Transverse colon (tissue), 4 donors: ENCODE data around the gene EFCAB11. TPM values are rescaled to one million over a fixed set of nuclear protein-coding genes. Genes with fewer than 3 reads are reported as not detected.

Experiments used
- DNase-seq: peaks from one replicate; pipeline ENCODE4 v3.0.0-alpha.2; 2019
- H3K27ac ChIP-seq, 4 donors: fragments of 200-600 bp; sonication (generic); 2 replicates each; pipeline ENCODE4 v1.5.1; 2016 to 2018; ENCODE audit warnings: inconsistent platforms in 4 of 4
- H3K27me3 ChIP-seq: fragments of 200-600 bp; sonication (generic); 2 replicates; pipeline ENCODE4 v1.5.1; 2017; ENCODE audit warnings: inconsistent platforms
- H3K36me3 ChIP-seq, 4 donors: fragments of 200-600 bp; sonication (generic); 2 replicates each; pipeline ENCODE4 v1.5.1; 2017 to 2019; ENCODE audit warnings: inconsistent platforms in 4 of 4
- H3K4me1 ChIP-seq, 4 donors: fragments of 200-600 bp; sonication (generic); 2 replicates each; pipeline ENCODE4 v1.5.1; 2017 to 2020; ENCODE audit warnings: inconsistent platforms in 4 of 4
- H3K4me3 ChIP-seq, 4 donors: fragments of 200-600 bp; sonication (generic); 1 replicate in 1 of 4; 2 replicates in 3 of 4; pipeline versions ENCODE4 v1.5.1 to v1.6.1; 2017 to 2019; ENCODE audit warnings: inconsistent platforms in 4 of 4
- H3K9me3 ChIP-seq, 2 donors: fragments of 200-600 bp; sonication (generic); 2 replicates each; pipeline ENCODE4 v1.5.1; 2017 to 2019; ENCODE audit warnings: inconsistent platforms in 2 of 2
- CTCF ChIP-seq, 5 experiments: fragments of 200-600 bp in 3 of 5; fragments of 450-650 bp in 2 of 5; sonication (generic) in 3 of 5; IDR thresholded peaks; 1 replicate in 2 of 5; 2 replicates in 3 of 5; pipeline ENCODE4 v1.5.1; 2016 to 2017; ENCODE audit warnings: antibody characterized with exemption in 5 of 5, inconsistent platforms in 3 of 5, mild to moderate bottlenecking in 2 of 5, moderate library complexity in 1 of 5
- EP300 ChIP-seq: sonication (generic); formaldehyde crosslinking; IDR thresholded peaks from one replicate; pipeline ENCODE4 v1.6.1; 2017; ENCODE audit warnings: antibody characterized with exemption, low read depth
- POLR2A ChIP-seq: fragments of 450-650 bp; IDR thresholded peaks from one replicate; pipeline ENCODE4 v1.6.1; 2016; ENCODE audit warnings: antibody characterized with exemption, mild to moderate bottlenecking, moderate library complexity
- POLR2AphosphoS5 ChIP-seq, 3 donors: sonication (generic); formaldehyde crosslinking; IDR thresholded peaks; one replicate each; pipeline ENCODE4 v1.6.1; 2016; ENCODE audit warnings: antibody characterized with exemption in 3 of 3
- WGBS, 2 donors: methylation state at CpG; one replicate each; pipeline ENCODE4 v1.1.5; 2018; ENCODE audit warnings: low coverage in 1 of 2; 5-methylcytosine and 5-hydroxymethylcytosine counted together
- in situ Hi-C, 4 donors: fragments of 200-750 bp; cut with MboI; loops; one replicate each; pipeline versions ENCODE4 v1.15.0 to v1.15.1; 2017; ENCODE audit warnings: low sequenced_read_pairs in 3 of 4, low pct_ligation_motif_present in 1 of 4, low pct_unique_long_range_greater_than_20kb in 1 of 4
- intact Hi-C: fragments of 100-400 bp; cut with DNase I; formaldehyde crosslinking; loops from one replicate; pipeline ENCODE4 v1.15.1; 2023; ENCODE audit warnings: low total_unique reads
- total RNA-seq, 4 donors: library from RNA; depleted of rRNA; stranded (reverse); fragments of >200 nt; gene quantifications; one replicate each; pipeline ENCODE4 v1.1.0, GENCODE V29; 2016

EFCAB11 gene
- total RNA-seq, 4 donors from 2014 or later = 6.0 to 6.7 TPM; not detected in 2

GRCh38 chr14:89787525-89787924, 167.0 kb downstream of the EFCAB11 start:
- H3K36me3 ChIP-seq = no peaks in the 10 kb centered on the region
- WGBS, 2 donors = 89% methylated on average over 4 of the region's 4 CpGs; no CpG with 5 or more reads in 1 of the 2 donors
- H3K4me1 ChIP-seq = no peaks in the 10 kb centered on the region
- no peaks in the 10 kb centered on the region for H3K27me3 ChIP-seq
- TF ChIP-seq POLR2AphosphoS5 (IDR thresholded peaks at IDR 0.05) = no peak
- no peak for TF ChIP-seq EP300
- TF ChIP-seq CTCF (IDR thresholded peaks at IDR 0.05) = no peak
- no peak for TF ChIP-seq POLR2A
- DNase-seq = no peak
- H3K9me3 ChIP-seq = no peaks in the 10 kb centered on the region
- H3K4me3 ChIP-seq = no peak overlapping the region
- in situ Hi-C loops = no loop called here
- no peak overlapping the region for H3K27ac ChIP-seq
- intact Hi-C loops = no loop called here

- DNase-seq = no peak
- intact Hi-C loops = no loop called here
- in situ Hi-C loops = no loop called here
- WGBS, 2 donors = 86 to 90% methylated on average over 4 of the region's 4 CpGs
- H3K27ac ChIP-seq = no peak overlapping the region
- no peaks in the 10 kb centered on the region for H3K4me1 ChIP-seq
- no peak overlapping the region for H3K4me3 ChIP-seq
- no peaks in the 10 kb centered on the region for H3K9me3 ChIP-seq
- TF ChIP-seq POLR2AphosphoS5 (IDR thresholded peaks at IDR 0.05) = no peak
- TF ChIP-seq EP300 = no peak
- TF ChIP-seq POLR2A = no peak
- TF ChIP-seq CTCF (IDR thresholded peaks at IDR 0.05) = no peak
- no peaks in the 10 kb centered on the region for H3K36me3 ChIP-seq
- no peaks in the 10 kb centered on the region for H3K27me3 ChIP-seq
Observed at GRCh38 chr14:89781046-89781445, 173.5 kb downstream of the EFCAB11 start.

- TF ChIP-seq POLR2AphosphoS5 (IDR thresholded peaks at IDR 0.05) (no peak), POLR2A (no peak), EP300 (no peak), CTCF (IDR thresholded peaks at IDR 0.05) (no peak)
- no peaks in the 10 kb centered on the region for H3K36me3 ChIP-seq
- H3K27me3 ChIP-seq = no peaks in the 10 kb centered on the region
- H3K27ac ChIP-seq = no peak overlapping the region
- no peak overlapping the region for H3K4me3 ChIP-seq
- WGBS, 2 donors = 80% methylated on average over 1 to 8 of the region's 8 CpGs
- DNase-seq = no peak
- H3K4me1 ChIP-seq = no peaks in the 10 kb centered on the region
- in situ Hi-C loops = no loop called here
- no peaks in the 10 kb centered on the region for H3K9me3 ChIP-seq
- intact Hi-C loops = no loop called here
Observed at GRCh38 chr14:89779707-89780106, 174.8 kb downstream of the EFCAB11 start.

GRCh38 chr14:89775946-89776345, 178.6 kb downstream of the EFCAB11 start:
- 91 to 100% methylated on average over 2 to 3 of the region's 3 CpGs for WGBS, 2 donors
- in situ Hi-C loops (no loop called here), intact Hi-C loops (no loop called here)
- Histone ChIP-seq H3K27me3 (no peaks in the 10 kb centered on the region), H3K4me1 (peaks cover 0 to 2% (median 0%) of the 10 kb centered on the region in 4 donors), H3K36me3 (no peaks in the 10 kb centered on the region), H3K27ac (no peak overlapping the region), H3K9me3 (no peaks in the 10 kb centered on the region), H3K4me3 (no peak overlapping the region)
- DNase-seq = no peak
- TF ChIP-seq CTCF (IDR thresholded peaks at IDR 0.05) (no peak), EP300 (no peak), POLR2A (no peak), POLR2AphosphoS5 (IDR thresholded peaks at IDR 0.05) (no peak)
